ENCODE results near the gene DIAPH1.

The DIAPH1 gene

DNA sequence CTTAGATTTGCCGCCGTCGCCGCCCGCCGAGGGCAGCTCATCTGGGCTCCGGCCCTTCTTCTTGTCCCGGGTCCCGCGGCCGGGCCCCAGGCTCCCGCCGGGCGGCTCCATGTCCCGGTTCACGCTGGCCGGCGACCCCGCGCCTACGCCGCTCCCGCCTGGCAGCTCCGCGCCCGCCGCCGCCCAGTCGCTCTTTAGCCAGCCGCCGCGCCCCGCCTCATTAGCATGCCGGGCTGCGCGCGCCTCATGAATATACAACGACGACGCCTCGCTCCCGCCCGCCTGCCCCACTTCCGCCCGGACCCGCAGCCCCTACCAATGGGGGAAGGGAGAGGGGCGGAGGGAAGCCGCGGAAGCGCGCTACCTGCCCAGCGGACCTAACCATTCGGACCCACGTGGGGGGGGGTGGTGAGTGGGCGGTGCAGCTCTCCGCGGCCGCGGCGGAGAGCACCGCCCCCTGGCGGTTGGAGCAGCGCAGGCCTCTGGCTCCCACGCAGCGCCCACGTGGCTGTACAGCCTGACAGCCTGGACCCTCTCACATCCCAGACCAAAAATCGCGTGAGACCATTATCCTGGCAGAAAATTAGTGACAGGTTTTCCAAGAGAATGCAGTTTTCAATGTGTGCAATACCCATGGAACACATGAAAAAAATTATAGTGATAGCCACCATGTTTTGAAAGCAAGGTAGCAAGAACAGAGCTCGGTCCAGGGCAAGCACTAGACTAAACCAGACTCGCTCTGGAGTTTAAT is at the start of gene DIAPH1:
TSS of gene DIAPH1 (minus strand) at position 197 of the 751 bp plus-strand sequence. CDS start at position 111, 86 bp downstream.
- peak within 1 kb of the TSS; percentile 96 for H3K27ac ChIP-seq
- peak; percentile 85 for DNase-seq (ENCODE audit: low read depth, low spot score)

DNA sequence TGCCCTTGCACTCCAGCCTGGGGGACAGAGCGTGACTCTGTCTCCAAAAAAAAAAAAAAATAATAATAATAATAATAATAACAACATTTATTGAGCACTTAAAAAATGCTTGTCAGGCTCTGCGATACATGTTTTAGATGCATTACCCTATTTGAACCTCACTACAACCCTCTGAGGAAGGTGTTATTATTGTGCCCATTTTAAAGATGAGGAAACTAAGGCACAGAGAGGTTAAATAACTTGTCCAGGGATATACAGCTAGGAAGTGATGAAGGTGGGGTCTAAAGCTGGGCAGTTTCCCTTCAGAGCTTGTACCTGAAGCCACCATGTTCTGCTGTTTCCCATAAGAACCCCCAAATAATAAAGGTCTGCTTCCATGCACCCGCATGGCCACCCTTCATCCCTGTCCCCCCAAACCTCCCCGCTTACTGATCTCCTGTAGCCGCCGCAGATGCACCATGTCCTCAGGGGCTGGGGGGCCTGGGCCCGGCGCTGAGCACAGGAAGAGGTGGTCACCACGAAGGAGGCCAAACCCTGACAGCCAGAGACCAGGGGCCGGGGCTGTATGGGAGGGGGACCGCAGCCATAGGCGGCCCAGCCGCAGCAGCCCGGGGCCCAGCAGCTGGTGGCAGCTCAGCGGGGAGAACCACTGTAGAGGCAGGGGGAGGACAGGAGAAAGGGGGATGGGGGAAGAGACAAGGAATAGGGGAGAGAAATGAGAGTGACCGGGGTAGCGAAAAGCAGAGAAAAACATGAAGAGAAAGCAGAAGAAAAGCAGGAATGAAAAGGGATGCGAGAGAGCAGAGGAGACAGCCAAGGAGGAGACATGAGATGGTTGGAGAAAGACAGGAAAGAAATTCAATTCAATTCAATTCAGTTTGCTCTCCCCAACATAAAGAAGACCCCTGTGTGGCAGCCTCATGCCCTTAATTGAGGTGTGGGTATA is 47.5 kb upstream of the DIAPH1 start:
- no peak overlapping the region for H3K27ac ChIP-seq
- DNase-seq (ENCODE audit: low read depth, low spot score) = no peak

DNA sequence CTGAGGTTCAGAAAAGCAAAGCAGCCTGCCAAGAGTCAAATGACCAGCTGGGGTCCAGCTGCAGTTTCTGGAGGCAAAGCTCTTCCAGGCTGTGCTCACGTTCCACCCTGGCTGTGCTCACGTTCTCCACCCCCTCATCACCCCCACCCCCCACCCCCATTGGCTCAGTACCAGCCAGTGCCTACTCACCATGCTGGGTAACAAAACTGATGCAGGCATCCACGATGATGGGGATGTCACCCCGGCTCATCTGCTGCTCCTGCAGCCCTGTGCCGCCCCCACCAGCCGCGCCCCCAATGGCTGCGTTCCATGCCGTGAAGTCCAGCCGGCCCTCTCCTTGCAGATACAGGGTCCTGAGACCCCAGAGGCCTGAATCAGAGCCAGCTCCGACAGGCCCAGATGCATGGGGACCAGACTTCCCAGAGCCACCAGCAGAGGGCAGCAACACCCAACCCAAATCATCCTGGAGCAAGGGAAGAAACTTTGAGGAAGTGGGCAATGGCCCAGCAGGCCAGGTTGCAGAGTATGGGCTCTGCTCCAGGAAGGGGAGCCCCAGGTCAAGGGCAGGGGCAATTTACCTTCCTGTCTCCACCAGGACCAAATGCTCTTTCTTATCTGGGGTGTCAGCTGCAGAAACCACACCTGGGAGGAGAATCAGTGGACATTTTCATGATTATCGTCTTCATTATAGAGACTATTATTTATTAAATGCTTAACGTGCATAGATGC is 46.1 kb upstream of the DIAPH1 start:
- DNase-seq (ENCODE audit: low read depth, low spot score) = no peak
- no peak overlapping the region for H3K27ac ChIP-seq

DNA sequence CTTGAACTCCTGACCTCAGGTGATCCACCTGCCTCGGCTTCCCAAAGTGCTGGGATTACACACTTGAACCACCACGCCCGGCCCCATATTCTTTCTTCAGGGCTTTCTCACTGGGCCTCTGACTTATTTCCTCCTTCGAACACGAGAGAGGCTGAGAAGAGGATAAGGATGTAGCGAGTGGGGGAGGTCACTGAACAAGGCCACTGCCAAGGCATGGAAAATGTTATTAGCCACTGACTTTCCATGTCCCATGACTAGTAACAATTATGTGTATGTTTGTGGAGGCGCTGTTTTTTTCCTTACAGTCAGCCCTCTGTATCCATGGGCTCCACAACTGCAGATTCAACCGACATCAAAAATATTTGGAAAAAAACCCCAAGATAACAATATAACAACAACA is 44.7 kb upstream of the DIAPH1 start:
- H3K27ac ChIP-seq = no peak overlapping the region
- no peak for DNase-seq (ENCODE audit: low read depth, low spot score)

DNA sequence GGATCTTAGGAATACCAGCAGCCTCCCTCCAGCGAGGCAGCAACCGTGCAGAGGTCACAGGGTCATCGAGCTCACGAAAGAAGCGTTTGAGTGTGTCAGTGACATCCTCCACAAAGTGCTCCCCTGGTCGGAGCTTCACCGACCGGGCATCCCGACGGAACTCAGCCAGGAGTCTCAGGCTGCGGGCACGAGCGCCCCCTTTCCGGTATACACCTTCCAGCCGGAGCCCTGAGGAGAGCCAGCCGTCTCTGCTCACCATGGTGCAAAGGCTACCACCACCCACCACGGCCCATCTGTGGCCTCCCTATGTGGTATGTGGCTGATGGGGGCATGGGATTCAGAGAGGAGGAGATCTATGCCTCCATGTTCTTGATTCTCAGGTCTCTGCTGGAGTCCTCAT is 43.2 kb upstream of the DIAPH1 start:
- no peak overlapping the region for H3K27ac ChIP-seq
- no peak for DNase-seq (ENCODE audit: low read depth, low spot score)

DNA sequence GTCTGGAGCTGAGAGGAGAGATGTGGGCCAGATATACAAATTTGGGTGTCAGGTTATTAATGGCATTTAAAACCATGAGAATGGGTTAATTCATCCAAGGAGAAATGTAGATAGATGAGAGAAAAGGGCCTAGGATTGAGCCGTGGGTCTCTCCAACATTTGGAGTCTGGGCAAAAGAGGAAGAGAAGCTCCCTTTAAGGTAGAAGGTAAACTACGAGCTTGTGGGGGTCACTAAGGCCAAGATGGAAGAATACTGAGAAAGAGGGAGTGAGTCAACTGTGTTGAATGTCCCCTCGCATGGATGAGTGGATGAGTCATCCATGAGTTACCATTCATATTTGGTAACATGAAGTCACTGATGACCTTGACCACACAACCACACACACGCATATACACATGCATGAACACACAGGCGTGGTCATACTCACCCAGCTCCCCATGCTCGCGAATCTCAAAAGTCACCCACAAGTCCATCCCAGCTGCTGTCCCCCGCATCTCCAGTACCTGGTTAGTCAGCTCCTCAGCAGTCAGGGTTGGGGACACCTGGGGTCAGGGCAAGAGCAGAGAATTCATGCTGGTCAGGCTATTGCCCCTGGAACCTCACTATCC is 39.2 kb upstream of the DIAPH1 start:
- DNase-seq (ENCODE audit: low read depth, low spot score) = peak; percentile 53
- no peak overlapping the region for H3K27ac ChIP-seq

DNA sequence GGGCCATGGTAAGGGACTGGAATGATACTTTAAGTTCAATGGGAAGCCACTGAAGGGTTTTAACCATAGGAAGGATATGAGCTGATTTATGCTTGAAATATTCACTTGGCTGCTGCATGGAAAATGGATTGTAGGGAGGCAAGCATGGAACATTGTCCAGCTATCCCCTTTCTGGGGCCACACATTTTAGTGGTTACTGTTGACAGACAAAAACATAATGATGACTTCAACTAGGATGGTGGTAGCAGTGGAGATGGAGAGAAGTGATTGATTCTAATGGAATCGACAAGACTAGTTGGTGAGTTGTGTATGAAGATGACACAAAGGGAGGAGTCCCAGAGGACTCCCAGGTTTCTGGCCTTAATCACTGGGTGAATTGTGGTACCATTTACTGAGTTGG is 38.6 kb upstream of the DIAPH1 start:
- no peak for DNase-seq (ENCODE audit: low read depth, low spot score)
- no peak overlapping the region for H3K27ac ChIP-seq

DNA sequence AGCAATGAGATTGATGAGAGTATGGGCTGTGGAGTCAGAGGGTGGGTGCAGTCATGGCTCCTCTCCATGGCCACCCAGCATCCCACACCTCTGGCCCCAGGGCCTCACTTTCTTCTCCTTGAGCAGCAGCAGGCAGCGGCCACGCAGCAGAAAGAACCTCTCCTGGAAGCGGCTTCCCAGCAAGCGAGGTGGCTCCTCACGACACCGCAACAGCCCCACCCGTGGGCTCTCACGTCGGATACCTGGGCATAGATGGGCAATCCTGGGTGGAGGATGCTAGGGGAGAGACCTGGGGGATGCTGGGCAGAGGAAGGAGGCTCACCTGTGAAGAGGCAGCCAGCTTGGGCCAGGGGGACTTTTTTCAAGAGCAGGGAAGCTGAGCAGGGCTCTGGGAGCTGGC is 37.6 kb upstream of the DIAPH1 start:
- no peak overlapping the region for H3K27ac ChIP-seq
- DNase-seq (ENCODE audit: low read depth, low spot score) = no peak

DNA sequence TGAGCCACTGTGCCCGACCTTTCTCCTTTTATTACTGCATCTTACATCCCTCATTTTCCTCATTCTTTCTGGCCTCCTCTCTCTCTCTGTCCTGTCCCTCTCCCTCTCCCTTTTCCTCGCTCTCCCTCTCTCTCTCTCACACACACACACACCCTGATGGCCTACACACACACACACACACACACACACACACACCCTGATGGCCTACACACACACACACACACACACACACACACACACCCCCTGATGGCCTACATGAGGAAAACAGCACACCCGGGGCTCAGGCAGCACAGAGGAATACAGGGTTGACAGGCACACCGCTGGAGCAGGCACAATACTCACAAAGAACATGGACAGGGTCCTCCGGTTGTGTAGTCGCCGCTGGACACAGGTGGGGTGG is 36.2 kb upstream of the DIAPH1 start:
- DNase-seq (ENCODE audit: low read depth, low spot score) = no peak
- no peak overlapping the region for H3K27ac ChIP-seq

DNA sequence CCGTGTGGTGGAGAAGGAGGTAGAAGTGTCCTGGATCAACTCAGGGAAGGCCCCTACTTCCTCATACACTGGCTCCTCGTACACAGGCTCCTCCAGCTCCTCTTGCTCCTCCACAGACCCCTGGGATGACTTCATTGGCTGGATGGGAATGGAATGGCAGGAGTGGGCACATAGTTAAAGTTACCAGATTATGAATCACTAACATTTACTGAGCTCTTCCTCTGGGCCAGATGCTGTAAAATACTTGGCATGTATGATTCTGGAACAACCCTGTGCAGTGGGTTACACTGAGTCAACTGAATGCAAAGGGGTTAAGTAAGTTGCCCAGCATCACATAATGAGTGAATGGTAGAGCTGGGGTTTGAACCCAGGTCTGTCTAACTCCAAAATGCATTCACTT is 35.5 kb upstream of the DIAPH1 start:
- H3K27ac ChIP-seq = no peak overlapping the region
- DNase-seq (ENCODE audit: low read depth, low spot score) = no peak

DNA sequence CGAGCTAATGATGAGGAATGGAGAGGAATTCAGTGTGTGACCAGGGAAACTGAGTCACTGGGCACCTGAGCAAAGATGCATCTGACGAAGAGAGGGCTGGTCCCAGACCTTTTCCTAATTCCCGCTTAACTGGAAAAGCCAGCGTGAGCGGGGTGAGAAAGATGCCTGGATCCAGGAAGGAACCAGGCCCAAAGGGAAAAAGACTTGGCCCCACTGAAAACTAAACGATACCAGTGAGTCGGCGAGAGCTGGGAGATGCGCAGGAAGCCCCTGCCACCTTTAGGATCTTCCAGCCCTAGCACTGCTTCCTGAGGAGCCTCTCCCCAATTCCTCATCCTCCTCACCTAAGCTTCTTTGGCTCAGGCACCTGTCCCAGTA is 32.9 kb upstream of the DIAPH1 start:
- peak overlapping the region; percentile 1 for H3K27ac ChIP-seq
- no peak for DNase-seq (ENCODE audit: low read depth, low spot score)

DNA sequence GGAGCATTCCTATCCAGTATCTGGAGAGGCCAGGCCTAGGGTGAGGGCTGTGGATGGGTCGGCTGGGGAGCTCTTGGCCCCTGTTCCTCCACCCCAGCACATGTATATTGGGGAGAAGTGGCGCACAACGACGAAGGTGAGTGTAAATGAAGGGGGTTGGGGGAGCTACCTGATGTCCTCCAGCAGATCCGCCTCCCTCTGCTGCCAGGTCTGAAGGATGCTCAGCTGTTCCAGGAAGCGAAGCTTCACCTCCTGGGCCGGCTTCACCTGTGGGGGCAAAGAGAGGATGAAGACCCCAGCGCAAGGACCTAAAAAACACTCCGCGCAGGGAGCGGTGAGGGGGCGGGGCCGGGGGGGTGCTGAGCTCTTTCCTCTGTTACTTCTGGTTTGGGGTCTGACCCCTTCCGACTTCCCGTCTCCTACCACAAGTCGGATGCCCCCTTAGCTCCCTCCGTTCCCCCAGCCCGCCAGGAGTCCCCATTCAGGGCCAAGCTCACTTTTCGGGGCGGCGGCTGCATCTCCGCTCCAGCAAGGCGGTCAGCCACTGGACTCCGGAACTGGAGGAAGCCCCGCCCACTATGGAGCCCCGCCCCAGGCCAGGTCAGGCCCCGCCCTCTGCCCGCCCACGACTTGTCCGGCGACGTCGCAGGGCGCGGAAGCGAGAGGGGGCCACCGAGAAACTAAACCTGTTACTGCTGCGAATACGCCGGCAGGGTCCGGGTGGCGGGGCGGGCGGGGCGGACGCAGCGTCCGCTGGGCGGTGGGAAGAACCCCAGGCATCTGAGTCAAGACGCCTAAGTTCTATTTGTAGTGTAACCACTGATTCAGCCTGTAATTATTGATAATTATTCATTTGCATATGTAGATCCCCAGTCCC is 32.3 kb upstream of the DIAPH1 start, which contains the start of gene FCHSD1:
TSS of gene FCHSD1 (minus strand) at position 568 of the 877 bp plus-strand sequence. CDS start at position 518, 50 bp downstream.
- peak within 1 kb of the TSS; percentile 1 for H3K27ac ChIP-seq
- DNase-seq (ENCODE audit: low read depth, low spot score) = no peak

DNA sequence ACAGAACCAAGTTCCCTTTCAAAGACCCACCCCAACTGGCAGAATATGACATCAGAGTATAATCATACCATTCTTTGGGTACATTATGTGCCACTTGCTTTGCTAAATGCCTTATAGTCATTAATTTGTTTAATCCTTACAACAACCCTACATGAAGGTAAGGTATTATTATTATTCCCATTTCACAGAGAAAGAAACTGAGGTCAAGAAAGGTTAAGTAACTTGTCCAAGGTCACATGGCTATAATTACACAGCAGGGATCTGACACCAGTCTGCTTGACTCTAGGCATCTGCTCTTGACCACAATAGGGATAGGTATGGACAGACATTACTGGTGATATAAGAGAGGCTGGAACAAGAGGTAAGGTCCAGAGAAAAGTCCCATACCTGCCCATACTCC is 31.2 kb upstream of the DIAPH1 start:
- no peak for DNase-seq (ENCODE audit: low read depth, low spot score)
- H3K27ac ChIP-seq = no peak overlapping the region

DNA sequence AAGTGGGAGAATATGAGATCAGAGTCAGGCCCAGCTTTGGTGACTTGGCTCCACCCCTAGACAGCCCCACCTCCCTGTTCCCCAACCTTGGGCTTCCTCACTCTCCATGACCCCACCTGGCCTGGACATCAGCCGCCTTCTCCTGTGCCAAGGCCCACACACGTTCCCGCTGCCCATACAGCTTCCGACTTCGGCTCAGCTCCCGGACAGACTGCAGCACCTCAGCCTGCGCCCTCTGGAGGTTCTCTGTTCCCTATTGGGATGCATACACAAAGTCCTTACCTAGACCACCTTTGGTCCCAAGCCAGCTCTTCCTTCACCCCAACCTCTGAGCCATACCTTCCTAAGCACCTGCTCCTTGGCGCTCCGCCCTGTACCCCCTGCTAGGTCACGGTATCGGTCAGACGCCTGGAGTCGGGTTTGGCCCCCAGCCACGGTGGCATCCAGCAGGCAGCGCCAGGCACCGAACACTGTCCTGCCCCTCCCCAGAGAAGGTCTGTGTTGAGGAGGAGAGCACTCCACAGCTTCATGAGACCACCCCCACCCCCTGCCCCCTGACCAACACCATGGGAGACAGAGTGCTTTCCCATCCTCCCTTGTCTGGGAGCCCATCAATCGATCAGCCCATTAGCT is 30.4 kb upstream of the DIAPH1 start:
- H3K27ac ChIP-seq = no peak overlapping the region
- no peak for DNase-seq (ENCODE audit: low read depth, low spot score)

DNA sequence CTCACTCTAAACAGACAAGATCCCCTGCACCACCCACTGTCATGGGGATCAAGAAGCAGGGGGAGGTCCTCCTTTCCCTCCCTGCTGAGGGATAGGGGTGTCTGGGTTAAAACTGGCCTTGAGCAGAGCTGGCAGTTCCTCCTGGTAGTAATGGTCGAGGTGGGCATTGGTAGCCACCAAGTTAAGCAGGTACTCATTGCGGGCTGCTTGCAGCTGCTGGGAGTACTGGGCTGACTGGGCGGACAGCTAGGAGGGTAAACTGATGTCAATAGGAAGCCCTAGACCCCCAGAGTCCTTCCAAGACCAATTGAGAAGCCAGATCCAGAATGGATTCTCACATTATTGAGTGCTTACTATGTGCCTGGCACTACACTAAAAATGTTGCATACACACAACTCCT is 29.1 kb upstream of the DIAPH1 start:
- no peak for DNase-seq (ENCODE audit: low read depth, low spot score)
- no peak overlapping the region for H3K27ac ChIP-seq

DNA sequence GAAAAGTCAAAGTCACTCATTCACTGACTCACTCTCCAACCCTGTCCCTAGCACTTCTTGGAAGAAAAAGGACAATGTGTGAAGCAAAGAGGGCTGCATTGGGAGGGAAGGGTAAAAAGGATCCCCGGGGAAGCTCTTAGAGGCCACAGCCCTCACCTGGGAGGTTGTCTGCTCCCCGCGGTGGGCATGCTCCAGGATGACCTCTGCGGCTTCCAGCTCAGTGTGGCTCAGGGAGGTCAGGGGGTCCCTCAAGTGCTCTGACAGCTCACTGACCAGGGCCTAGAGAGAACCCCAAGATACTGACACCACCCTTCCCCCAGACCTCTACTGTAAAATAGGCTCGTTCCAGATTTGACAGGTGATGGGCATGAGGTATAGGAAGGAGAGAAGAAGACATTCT is 28.4 kb upstream of the DIAPH1 start:
- no peak for DNase-seq (ENCODE audit: low read depth, low spot score)
- H3K27ac ChIP-seq = no peak overlapping the region

DNA sequence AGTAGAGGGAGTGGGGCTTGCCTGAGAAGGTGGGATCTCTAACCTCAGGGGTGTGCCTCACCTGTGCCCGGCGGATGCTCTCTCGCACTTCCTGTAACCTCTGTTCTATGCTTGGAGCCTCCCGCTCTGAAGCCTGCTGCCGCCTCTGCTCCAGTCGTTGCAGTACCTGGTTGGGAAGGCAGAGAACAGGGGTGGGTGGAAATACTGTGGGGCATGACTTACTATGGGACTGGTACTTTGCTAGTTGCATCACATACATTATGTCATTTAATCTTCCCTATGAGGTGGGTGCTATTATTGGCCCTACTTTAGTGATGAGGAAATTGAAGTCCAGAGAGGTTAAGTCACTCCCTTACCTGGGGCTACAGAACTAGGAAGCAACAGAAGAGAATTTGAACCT is 27.2 kb upstream of the DIAPH1 start:
- peak; percentile 27 for DNase-seq (ENCODE audit: low read depth, low spot score)
- no peak overlapping the region for H3K27ac ChIP-seq

DNA sequence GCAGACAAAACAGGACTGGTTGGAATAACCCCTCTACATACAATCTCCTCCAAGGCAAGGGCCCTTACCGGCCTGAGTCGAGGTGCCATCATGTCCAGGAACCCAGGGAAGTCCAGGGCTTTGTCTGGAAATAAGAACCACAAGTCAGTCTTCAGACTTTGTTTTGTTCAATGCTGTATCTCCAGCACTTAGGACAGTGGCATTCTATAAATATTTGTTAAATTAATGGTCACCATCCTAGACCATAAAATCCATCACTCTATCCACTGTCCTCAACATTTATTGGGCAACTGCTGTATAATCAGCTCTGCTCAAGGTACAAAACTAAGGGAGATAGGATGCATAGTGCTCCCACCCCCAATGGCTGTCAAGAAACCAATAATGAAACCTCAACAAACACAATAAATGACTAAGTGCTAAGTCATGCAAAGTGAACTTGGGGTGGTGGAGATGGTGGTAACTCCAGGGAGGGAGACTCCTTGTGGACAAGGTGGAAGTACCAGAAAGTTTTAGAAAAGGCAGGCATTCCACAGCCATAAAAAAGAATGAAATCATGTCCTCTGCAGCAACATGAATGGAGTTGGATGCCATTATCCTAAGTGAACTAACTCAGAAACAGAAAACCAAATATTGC is 23.0 kb upstream of the DIAPH1 start:
- H3K27ac ChIP-seq = no peak overlapping the region
- peak; percentile 60 for DNase-seq (ENCODE audit: low read depth, low spot score)
